ENCODE measurements around the gene CT45A7.
"Not testable (repeated sequence)": the region's sequence is repeated elsewhere in the genome, so short reads cannot be mapped to it uniquely, and the experiment has no call there.

Gene CT45A7

DNA sequence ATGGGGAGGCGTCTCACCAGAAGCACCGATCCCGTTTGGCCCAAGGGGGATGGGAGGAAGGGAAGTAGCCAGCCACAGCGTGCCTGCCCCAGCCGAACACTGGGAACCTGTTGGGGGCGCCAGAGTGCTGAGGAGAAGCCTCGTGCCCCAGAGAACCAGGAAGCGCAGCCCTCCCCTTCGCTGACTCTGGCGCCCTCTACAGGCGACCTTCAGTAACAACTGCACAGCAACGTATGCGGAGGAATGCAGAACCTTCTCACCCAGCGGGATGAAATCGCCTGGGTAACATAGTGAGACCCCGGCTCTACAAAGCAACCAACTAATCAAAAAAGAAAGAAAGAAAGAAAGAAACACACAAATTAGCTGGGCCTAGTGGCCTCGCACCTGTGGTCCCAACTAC, at the start of gene CT45A7:
CT45A7 (minus strand) TSS at position 101 of the 400 bp plus-strand sequence. CDS start 3,747 bp downstream, outside the sequence.
- in situ Hi-C loops (cut with HindIII; ENCODE audit: low sequenced_read_pairs) = not testable (repeated sequence)

GRCh38 chrX:135882741-135883140, 45.7 kb upstream of the CT45A7 start:
- in situ Hi-C loops (cut with HindIII; ENCODE audit: low sequenced_read_pairs) = not testable (repeated sequence)

DNA sequence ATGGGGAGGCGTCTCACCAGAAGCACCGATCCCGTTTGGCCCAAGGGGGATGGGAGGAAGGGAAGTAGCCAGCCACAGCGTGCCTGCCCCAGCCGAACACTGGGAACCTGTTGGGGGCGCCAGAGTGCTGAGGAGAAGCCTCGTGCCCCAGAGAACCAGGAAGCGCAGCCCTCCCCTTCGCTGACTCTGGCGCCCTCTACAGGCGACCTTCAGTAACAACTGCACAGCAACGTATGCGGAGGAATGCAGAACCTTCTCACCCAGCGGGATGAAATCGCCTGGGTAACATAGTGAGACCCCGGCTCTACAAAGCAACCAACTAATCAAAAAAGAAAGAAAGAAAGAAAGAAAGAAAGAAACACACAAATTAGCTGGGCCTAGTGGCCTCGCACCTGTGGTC, 34.6 kb upstream of the CT45A7 start, which contains the start of gene CT45A9:
CT45A9 (minus strand) TSS at position 101 of the 400 bp plus-strand sequence. CDS start 3,751 bp downstream, outside the sequence.
- in situ Hi-C loops (cut with HindIII; ENCODE audit: low sequenced_read_pairs) = not testable (repeated sequence)

GRCh38 chrX:135854438-135854837, 17.4 kb upstream of the CT45A7 start, which contains the start of gene CT45A8:
CT45A8 (minus strand) TSS chrX:135854538; CDS start chrX:135850783, 3,755 bp downstream.
- in situ Hi-C loops (cut with HindIII; ENCODE audit: low sequenced_read_pairs) = not testable (repeated sequence)

- in situ Hi-C loops (cut with HindIII; ENCODE audit: low sequenced_read_pairs) = not testable (repeated sequence)
These were observed 17.2 kb downstream of the CT45A7 start, which contains the start of gene CT45A2 for GRCh38 chrX:135819912-135820311. CT45A2 (minus strand) TSS chrX:135820012; CDS start chrX:135816265, 3,747 bp downstream.

- in situ Hi-C loops (cut with HindIII; ENCODE audit: low sequenced_read_pairs) = not testable (repeated sequence)
These were observed 34.4 kb downstream of the CT45A7 start, which contains the start of gene CT45A6 for GRCh38 chrX:135802687-135803086. CT45A6 (minus strand) TSS chrX:135802787; CDS start chrX:135798993, 3,794 bp downstream.

GRCh38 chrX:135785403-135785802, 51.7 kb downstream of the CT45A7 start, which contains the start of gene CT45A5:
CT45A5 (minus strand) TSS chrX:135785503; CDS start chrX:135781729, 3,774 bp downstream.
- in situ Hi-C loops (cut with HindIII; ENCODE audit: low sequenced_read_pairs) = not testable (repeated sequence)

Data from endothelial cell of hepatic sinusoid (primary cell).